Forelimb muscle (tissue), 1 donor: ENCODE results near the gene ZHX3. TPM values are rescaled to one million over a fixed set of nuclear protein-coding genes. Genes with fewer than 3 reads are reported as not detected.
A peak's percentile ranks its signal among the peaks of the same experiment; 100 is the strongest.

Experiments used
- DNase-seq: peaks from one replicate; pipeline ENCODE4 v3.0.0-alpha.2; 2013; ENCODE audit warnings: low read depth
- polyA plus RNA-seq: library from polyadenylated mRNA; unstranded; fragments of 120-200 nt; gene quantifications from one replicate; pipeline ENCODE4 v1.2.1, GENCODE V29; 2013; ENCODE audit not compliant: insufficient read length

ZHX3 gene
- polyA plus RNA-seq, 1 donor: 8.3 TPM

DNA sequence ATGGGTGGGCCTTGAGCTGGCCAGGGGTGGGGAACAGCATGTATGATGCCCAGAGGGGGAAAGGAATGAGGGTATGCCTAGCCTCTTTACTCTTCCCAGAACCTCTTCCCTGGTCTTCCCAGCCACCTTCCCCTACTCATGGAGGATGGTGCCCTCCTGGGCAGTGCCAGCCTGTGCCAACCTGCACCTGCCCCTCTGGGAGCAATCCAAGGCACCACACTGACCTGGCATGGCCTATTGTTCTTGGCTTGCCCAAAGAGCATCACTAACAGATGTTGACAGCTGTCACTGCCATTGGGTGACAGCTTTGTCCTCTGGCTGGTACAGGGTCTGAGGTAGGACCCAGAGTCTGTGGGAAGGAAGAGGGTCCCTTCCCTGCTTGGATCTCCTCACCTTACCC, 36.0 kb upstream of the ZHX3 start:
- no peak for DNase-seq

DNA sequence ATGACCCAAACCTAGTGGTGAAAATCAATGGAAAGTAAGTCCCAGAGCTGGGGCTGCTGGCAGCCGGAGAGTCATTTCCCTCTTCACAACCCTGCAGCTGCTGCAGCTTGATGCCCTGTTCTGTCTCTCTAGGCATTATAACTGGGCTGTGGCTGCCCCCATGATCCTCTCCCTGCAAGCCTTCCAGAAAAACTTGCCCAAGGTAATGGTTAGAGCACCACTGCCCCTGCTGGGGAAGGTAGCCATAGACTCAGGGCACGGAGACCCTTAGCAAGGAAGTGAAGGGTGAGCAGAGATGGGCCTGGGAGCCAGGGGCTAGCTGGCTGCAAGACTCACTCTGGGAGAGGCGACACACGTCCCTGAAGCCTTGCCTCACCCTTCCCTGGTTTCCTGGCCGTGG, 35.1 kb upstream of the ZHX3 start:
- no peak for DNase-seq

DNA sequence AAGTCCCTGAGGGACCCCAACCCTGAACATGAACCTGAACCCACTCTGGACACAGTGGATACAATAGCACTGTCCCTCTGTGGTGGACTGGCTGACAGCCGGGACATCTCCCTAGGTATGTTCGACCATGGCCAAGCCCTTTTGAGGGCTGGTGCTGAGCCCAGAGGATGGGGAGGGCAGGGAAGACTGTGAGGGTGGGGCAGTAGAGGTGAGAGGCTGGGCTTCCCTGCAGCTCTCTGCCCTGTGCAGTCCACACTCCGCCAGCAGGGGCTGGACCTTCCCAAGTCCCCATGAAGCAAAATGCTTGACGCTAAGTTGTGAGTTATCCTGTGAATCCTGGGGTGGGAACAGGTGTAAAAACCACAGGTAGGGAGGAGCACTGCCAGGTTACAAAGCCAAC, 34.6 kb upstream of the ZHX3 start:
- DNase-seq: no peak

DNA sequence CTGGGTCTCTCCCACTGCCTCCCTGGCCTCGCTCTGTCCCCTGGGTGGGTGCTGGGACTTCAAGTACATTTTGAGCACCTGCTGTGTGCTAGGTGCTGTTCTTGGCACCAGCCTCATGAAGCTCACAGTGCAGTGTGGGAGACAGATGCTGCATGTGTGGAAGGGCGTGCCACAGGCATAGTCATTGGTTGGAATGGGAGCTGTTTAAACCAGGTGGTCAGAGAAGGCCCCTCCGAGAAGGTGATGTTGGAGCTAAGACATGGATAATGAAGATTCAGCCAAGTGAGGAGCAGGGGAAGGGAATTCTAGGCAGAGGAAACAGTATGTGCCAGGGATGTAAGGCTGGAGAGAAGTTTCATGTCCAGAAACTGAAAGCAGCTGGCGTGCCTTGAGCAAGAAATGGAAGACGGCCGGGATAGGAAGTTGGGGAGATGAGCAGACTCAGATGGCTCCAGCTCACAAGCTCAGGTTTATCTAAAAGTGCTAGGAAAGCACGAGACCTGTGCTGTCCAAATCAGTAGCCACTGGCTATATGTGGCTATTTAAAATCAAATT, 33.0 kb upstream of the ZHX3 start:
- no peak for DNase-seq

DNA sequence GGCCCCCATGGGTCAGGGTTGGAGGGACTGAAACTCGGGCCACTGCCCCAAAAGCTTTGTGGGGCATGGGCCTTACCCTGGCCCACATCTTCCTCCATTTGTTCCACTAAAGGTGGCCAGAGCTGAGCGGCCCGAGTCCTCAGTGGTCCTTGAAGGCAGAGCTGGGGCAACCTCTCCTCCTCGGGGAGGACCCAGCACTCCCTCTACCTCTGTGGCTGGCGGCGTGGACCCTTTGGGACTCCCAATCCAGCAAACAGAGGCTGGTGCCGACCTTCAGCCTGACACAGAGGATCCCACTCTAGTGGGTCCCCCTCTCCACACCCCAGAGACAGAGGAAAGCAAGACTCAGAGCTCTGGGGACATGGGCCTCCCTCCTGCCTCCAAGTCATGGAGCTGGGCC, 32.4 kb upstream of the ZHX3 start:
- no peak for DNase-seq

DNA sequence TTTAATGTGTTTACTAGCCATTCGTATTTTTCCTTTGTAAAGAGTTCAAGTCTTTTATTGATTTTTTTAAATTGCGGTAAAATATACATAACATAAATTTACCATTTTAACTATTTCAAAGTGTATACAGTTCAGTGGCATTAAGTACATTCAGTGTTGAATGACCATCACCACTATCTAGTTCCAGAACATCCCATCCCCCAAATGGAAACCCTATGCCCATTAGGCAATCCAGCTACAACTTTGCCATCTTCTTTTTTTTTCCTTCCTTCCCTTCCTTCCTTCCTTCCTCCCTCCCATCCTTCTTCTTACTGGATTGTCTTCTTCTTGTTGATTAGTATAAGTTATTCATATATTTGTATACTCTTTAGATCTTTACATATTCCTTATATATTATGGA, 31.7 kb upstream of the ZHX3 start:
- no peak for DNase-seq

DNA sequence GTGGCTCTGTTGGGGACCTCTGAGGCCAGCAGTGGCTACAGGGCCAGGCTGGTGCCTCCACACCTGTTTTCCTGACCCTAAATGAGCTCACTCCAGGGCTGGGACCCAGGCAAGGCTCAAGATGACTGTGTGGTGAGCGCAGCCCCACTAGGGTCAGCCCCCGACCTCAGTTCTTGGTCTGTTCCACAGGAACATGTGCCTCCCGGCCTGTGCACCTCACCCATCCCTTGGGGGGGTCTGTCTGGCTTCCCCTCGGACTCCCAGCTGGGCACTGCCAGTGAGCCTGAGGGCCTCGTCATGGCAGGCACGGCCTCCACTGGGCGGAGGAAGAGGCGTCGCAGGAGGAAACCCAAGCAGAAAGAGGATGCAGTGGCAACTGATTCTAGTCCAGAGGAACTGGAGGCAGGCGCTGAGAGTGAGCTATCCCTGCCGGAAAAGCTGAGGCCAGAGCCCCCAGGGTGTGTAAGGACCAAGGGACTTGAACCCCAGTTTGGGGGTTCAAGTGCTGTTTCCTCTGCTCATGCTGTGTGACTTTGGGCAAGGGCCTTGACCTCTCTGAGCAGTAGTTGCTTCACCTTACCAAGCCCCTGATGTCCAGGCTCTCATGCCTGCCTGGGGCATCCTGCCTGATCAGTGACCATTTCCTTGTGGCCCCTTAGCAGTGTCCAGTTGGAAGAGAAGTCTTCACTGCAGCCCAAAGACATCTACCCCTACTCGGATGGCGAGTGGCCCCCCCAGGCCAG, 31.1 kb upstream of the ZHX3 start:
- DNase-seq: no peak

DNA sequence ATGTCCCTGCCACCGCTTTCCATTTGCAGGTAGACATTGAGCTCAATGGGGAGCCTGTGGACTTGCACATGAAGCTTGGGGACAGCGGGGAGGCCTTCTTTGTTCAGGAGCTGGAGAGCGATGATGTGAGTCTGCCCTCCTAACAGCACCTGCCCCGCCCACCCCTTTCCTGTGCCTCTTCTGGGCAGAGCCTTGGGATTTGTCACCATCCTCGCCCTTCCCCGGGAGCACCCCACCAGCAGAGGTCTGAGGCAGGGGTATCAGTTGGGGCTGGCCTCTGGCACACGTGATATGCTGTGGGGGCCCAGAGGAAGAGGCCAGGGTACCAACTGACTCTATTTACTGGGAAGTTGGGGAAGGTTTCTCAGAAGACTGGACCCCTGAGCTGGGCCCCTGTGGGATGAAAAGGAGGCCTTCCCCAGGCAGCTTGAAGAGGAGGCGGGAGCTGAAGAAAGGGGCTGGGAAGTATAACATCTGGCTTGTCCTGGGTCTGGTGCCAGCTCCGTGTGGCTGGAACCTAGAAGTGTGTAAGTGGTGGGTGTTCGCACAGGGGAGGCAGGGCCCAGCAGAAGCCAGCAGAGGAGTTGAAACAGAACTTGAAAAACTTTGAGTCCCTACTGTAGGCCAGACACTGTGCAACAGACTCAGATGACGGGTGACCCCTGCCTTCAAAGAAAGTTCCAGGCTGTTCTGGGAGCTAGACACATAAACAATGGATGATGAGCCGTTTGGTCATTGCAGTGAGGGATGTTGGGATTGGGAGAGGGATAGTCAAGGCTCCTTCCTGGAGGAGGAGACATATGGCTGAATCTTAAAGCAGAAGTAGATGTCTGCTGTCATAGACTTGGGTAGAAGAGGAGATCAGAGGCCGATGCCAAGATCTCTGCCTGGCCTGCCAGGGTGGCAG, 30.2 kb upstream of the ZHX3 start:
- no peak for DNase-seq

DNA sequence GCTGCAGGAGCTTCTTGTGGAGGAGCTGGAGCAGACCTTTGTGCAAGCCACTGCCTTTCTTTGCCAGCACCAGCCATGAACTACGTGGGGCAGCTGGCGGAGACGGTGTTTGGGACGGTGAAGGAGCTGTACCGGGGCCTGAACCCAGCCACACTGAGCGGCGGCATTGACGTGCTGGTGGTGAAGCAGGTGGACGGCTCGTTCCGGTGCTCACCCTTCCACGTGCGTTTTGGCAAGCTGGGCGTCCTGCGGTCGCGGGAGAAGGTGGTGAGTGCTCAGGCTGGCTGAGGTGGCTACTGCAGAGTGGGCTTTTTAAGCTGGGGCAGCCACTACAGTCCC, 28.2 kb upstream of the ZHX3 start:
- no peak for DNase-seq

DNA sequence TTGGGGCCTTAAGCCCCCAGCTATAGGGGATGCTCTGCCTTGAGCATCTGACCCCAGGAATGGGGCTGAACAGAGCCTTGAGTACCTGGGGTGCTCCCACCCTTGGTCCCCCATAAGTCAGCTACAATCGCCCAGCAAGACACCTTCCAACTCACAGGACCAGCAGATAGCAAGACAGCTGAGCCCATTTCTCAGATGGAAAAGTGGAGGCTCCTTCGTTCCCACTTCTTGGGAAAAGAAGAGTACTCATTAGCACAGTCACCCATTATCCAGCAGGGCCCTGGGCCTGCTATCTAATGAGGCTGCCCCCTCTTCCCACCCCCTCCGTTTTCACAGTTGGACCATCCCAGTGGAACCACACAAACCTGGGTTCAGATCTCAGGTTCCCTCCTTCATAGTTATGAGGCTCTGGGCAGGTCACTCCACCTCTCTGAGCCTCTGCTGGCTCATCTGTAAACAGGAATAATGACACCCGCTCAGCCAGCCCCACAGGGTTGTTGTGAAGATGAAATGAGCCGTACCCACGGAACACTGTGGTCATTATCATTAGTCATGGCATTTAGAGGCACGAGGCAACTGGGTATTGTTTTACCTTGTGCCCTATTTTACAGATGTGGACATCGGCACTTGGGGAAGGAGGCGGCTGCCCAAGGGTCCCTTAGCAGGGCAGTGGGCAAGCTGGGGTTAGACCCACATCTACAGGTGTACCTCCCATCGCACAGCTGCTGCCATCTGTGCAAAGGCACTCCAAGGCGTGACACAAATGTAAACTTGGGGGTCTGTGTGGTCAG, 27.6 kb upstream of the ZHX3 start:
- no peak for DNase-seq

DNA sequence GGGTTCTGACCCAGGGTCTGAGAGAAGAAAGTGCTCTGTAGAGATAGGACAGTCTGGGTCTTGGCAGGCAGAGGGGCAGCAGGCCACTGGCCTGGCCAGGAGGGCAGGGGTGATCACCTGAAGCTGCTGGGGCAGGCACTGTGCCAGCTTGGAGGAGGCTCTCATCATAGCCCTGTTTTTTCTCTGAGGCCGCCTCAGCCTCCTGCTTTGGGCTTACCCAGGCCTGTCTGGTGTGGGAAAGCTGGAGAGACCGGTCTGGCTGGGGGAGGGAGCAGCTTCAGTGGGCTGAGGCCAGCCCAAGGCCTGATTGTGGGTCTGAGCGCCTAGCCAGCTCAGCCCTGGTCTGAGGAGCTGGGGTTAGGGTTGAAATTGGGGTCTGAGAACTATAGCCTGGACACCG, 26.9 kb upstream of the ZHX3 start:
- DNase-seq: no peak

DNA sequence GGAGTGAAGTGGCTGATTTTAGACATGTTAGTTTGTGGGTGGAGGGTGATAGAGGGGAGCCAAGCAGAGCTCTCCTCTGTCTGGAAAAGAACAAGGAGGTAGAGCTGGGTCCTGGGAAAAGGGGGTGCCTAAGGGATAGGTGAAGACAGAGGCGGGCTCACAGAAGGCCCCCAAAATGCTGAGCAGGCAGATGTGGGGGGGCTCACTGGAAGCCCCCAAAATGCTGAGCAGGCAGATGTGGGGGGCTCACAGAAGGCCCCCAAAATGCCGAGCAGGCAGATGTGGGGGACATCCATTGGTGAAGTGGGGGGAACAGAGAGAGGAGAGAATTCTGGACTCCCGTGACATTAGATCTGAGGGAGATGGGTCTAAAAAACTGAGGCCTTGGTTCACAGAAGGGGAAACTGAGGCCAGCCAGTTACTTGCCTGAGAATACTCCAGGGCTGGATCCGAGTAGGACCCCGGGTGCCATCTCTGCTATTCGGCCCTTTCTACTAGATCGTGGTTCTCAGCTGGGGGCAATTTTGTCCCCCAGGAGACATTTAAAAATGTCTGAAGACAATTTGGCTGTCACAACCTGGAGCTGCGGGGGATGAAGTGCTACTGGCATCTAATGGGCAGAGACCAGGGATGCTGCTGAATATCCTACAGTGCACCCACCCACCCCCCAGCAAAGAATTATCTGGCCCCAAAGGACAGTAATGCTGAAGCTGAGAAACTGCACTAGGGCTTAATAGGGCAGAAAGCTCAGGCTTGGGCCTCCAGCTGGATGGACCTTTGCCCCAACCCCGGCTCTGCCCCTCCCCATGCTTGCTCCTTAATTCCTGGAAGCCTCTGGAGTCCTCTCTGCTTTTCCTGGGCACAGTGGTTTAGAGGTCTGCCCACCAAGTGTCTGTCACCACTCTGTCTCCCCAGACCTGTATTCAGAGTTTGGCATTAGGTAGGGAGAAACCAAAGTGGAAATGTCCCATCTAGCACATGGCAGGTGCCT, 25.2 kb upstream of the ZHX3 start:
- no peak for DNase-seq

DNA sequence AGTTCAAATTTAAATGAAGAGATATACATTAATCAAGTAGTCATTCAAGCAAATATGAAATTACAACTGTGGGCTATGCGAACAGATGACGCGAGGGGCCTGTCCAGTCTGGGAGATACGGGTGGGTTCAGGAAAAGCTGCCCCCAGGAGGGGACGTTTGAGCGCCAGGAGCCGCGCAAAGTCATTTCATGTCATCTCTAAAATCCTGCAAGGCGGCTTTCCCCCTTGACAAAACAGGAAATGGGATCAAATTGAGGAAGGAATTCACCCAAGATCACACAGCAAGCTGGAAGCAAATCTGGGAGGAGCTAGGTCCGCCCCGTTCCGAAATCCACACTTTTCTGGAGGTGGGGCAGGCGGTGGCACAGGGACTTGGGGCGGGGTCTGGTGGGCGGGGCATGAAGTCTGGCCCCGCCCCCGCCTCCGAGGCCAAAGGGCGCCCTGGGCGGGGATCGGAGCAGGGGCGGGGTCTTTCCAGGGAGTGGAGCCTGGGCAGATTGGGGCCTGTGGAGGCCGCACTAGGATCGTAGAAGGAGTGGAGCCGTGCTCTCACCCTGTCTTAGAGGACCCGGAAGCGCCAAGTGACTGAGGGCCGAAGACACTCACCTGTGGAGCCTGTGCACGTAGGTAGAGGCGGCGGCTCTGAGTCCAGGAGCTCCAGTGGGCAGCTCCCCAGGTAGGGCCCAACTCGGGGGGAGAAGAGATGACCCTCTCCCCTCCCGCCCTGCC, 23.0 kb upstream of the ZHX3 start, which contains the start of gene LPIN3:
TSS of gene LPIN3 (plus strand) at position 495 of the 729 bp plus-strand sequence. CDS start 4,983 bp downstream, outside the sequence.
- peak; percentile 47 for DNase-seq

DNA sequence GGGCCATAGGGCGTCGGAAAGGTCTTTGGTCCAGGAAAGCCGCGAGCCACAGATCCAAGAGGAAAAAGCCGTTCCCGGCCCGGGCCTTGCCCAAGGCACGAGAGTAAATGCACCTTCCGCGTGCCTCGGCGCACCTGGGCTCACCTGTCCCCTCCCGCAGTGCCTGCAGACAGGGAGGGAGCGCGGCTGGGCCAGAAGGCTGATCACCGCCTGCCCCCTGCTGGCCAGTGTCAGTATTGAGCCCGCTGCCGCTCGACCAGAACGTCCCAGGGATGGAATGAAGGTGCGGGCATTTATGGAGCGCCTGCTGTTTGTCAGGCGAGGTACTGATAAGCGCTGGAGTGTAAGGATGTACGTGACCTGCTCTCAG, 22.4 kb upstream of the ZHX3 start:
- DNase-seq: no peak

DNA sequence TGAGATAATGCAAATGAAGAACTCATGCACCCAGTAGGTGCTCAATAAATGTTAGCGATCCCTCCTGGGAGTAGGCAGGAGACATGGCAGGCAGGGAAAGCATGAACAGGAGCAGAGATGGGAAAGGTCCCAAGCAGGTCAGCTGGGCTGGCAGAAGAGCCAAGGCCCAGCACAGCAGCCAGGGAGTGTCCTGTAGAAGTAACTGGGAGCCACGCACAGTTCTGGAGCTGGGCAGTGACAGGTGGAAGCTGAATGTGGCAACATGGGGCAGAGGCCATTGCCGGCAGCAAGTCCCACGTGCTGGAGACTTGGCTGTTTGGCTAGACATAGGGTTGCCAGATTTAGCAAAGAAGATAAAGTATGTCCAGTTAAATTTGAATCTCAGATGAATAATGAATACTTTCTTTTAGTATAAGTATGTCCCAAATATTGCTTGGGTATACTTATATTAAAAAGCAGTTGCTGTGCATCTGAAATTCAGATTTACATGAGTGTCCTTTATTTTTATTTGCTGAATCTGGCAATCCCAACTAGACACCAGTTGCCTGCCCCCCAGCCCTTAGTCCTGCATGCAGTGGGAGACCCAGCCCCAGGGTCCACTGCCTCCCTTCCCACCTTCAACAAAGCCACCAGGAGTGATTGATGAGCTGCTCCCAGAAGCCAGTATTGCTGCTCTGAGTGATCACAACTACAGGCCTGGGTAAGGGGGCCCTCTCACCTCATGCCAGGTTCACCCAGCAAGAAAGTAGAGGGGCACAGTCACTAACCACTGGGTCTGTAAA, 19.4 kb upstream of the ZHX3 start:
- no peak for DNase-seq

DNA sequence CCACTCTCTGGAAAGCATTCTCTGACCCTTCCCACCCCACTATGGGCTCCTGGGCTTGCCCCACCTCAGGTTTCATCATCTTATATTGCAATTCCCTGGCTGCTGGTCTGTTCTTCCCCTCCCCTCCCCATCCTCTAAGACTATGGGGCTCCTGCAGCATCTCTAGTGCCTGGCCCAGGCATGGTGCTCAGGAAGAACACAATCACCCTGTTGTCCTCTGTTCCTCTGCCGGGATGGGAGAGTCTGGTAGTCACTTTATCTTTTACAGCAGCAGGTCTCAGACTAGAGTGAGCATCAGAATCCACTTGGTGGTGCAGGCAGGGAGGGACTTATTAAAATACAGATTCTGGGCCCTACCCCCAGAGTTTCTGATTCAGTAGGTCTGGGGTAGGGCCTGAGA, 18.1 kb upstream of the ZHX3 start:
- no peak for DNase-seq

DNA sequence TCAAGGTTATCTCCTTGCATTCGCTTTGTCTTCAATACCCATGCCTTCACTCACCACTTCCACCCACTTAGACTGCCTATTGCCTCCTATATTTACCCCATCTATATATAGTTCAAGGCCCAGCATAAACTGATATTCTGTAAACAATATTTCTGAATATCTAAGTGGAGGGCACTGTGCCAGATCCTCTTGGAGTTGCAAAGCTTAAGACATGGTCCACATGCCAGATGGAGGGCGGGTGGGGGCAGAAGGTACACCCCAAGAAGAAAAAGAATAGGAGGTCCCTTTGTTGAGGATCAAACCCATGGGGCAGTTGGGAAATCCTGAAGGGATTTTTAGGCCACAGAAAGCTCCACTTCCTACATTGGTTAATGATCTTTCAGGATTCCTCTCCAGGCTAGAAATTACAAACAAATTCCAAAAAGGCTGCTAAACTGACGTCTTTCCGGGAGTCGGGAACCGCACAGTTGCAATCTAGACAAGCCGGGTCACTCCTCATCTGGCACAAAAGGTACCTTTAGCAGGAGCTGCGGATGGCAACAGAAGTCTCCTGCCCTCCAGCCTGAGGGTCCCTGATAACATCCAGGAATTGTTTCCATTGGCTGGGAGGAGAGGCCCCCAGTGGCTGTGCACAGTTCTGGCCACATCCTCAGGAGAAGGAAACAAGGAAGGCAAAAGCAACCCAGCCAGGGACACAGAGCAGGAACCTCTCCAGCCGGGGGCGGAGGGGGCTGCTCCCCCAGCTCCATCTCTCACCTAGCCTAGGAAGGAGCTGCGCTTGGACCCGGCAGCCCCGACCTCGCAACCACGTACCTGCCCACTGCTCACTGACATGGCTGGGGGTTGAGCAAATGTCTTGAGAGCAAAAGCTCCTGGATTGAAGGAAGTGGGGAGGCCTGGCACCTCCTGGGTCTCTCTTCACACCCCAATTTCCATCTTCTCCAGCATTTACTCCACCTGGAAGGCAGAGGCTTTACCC, 17.2 kb upstream of the ZHX3 start:
- no peak for DNase-seq

DNA sequence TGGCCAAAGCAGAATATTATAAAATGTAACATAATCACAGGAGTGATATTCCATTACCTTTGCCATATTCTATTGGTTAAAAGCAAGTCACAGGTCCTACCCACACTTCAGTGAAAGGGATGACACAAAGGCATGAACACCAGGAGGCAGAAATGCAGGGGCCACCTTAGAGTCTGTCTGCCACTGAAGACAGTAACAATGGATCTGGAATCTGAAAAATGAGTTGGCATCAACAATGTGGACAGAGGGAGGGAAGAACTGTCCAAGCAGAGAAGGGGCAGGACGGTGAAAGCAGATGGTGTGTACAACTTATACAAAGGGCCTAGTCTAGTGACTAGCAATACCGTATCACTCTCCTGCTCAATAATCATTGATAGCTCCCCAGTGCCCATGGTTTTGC, 16.5 kb upstream of the ZHX3 start:
- no peak for DNase-seq
